Measurements from ENCODE around the gene DISC1. TPM values are rescaled to one million over a fixed set of nuclear protein-coding genes. Genes with fewer than 3 reads are reported as not detected.
"Not testable (repeated sequence)": the region's sequence is repeated elsewhere in the genome, so short reads cannot be mapped to it uniquely, and the experiment has no call there.

Gene DISC1
- total RNA-seq, 1 experiment from 2014 or later, result 8.3 TPM

GRCh38 chr1:231666937-231667608 lies 40.5 kb downstream of the DISC1 start:
- no peak for DNase-seq (ENCODE audit: low read depth)

GRCh38 chr1:231667896-231668506 lies 41.4 kb downstream of the DISC1 start:
- DNase-seq (ENCODE audit: low read depth), result no peak

- DNase-seq (ENCODE audit: low read depth), result no peak
Observed at GRCh38 chr1:231668826-231669225, 42.2 kb downstream of the DISC1 start.

- DNase-seq (ENCODE audit: low read depth), result not testable (repeated sequence)
Observed at GRCh38 chr1:231669864-231670621, 43.5 kb downstream of the DISC1 start.

- no peak for DNase-seq (ENCODE audit: low read depth)
Observed at GRCh38 chr1:231670755-231671154, 44.2 kb downstream of the DISC1 start.

GRCh38 chr1:231674575-231674974 lies 48.0 kb downstream of the DISC1 start:
- no peak for DNase-seq (ENCODE audit: low read depth)

- no peak for DNase-seq (ENCODE audit: low read depth)
Observed at GRCh38 chr1:231676487-231676886, 49.9 kb downstream of the DISC1 start.

GRCh38 chr1:231677442-231677841 lies 50.9 kb downstream of the DISC1 start:
- no peak for DNase-seq (ENCODE audit: low read depth)

GRCh38 chr1:231678011-231678432 lies 51.4 kb downstream of the DISC1 start:
- peak; percentile 35 for DNase-seq (ENCODE audit: low read depth)

- no peak for DNase-seq (ENCODE audit: low read depth)
Observed at GRCh38 chr1:231679109-231679508, 52.5 kb downstream of the DISC1 start.

GRCh38 chr1:231681006-231681405 lies 54.4 kb downstream of the DISC1 start:
- DNase-seq (ENCODE audit: low read depth), result no peak

GRCh38 chr1:231682779-231683178 lies 56.2 kb downstream of the DISC1 start:
- DNase-seq (ENCODE audit: low read depth), result no peak

GRCh38 chr1:231683439-231684165 lies 57.0 kb downstream of the DISC1 start:
- peak; percentile 29 for DNase-seq (ENCODE audit: low read depth)

GRCh38 chr1:231684356-231685244 lies 58.0 kb downstream of the DISC1 start:
- peak; percentile 62 for DNase-seq (ENCODE audit: low read depth)

GRCh38 chr1:231686384-231686783 lies 59.8 kb downstream of the DISC1 start:
- DNase-seq (ENCODE audit: low read depth), result no peak

- no peak for DNase-seq (ENCODE audit: low read depth)
Observed at GRCh38 chr1:231688989-231689388, 62.4 kb downstream of the DISC1 start.

GRCh38 chr1:231690059-231690458 lies 63.5 kb downstream of the DISC1 start:
- DNase-seq (ENCODE audit: low read depth), result no peak

GRCh38 chr1:231691618-231692259 lies 65.1 kb downstream of the DISC1 start:
- DNase-seq (ENCODE audit: low read depth), result no peak

GRCh38 chr1:231693361-231694074 lies 66.9 kb downstream of the DISC1 start:
- DNase-seq (ENCODE audit: low read depth), result no peak

GRCh38 chr1:231694075-231694431 lies 67.5 kb downstream of the DISC1 start:
- DNase-seq (ENCODE audit: low read depth), result no peak

Data from LHCN-M2 (cell line).